Neural cell (in vitro differentiated cells): ENCODE measurements around the gene GRM1. TPM values are rescaled to one million over a fixed set of nuclear protein-coding genes. Genes with fewer than 3 reads are reported as not detected.

ENCODE experiments used
- H2AFZ ChIP-seq: fragments of 200-600, 300-800 bp; sonication (generic), shearing (Covaris generic); 2 replicates; pipeline ENCODE4 v1.6.0; 2014; ENCODE audit warnings: low read depth, mild to moderate bottlenecking, antibody characterized with exemption, low read length, moderate library complexity
- H3F3A ChIP-seq: fragments of 200-600 bp; shearing (Covaris generic); 2 replicates; pipeline ENCODE4 v1.6.1; 2016; ENCODE audit warnings: mild to moderate bottlenecking, moderate library complexity, mixed read lengths, antibody characterized with exemption, low read length; ENCODE audit not compliant: insufficient read depth, poor library complexity, severe bottlenecking
- H3K27ac ChIP-seq: fragments of 200-600, 300-800 bp; sonication (generic), shearing (Covaris generic); 2 replicates; pipeline ENCODE4 v1.5.1; 2014; ENCODE audit warnings: mild to moderate bottlenecking, low read length, moderate library complexity
- H3K27me3 ChIP-seq: fragments of 300-800, 200-600 bp; sonication (generic), shearing (Covaris generic); 2 replicates; pipeline ENCODE4 v1.6.0; 2014; ENCODE audit warnings: mild to moderate bottlenecking, low read depth, low read length, moderate library complexity; ENCODE audit not compliant: insufficient read depth
- H3K36me3 ChIP-seq: fragments of 300-800, 200-600 bp; sonication (generic), shearing (Covaris generic); 2 replicates; pipeline ENCODE4 v1.5.1; 2014; ENCODE audit warnings: mild to moderate bottlenecking, antibody characterized with exemption, low read length, moderate library complexity; ENCODE audit not compliant: insufficient read depth
- H3K4me2 ChIP-seq: fragments of 300-800, 200-600 bp; sonication (generic), shearing (Covaris generic); 2 replicates; pipeline ENCODE4 v1.6.0; 2014; ENCODE audit warnings: mild to moderate bottlenecking, low read length
- H3K4me3 ChIP-seq: fragments of 300-800, 200-600 bp; sonication (generic), shearing (Covaris generic); 2 replicates; pipeline ENCODE4 v1.5.1; 2014; ENCODE audit warnings: mild to moderate bottlenecking, low read length, moderate library complexity
- H3K79me2 ChIP-seq: fragments of 200-600 bp; shearing (Covaris generic); replicated peaks from 2 replicates; pipeline ENCODE4 v1.6.0; 2014; ENCODE audit warnings: mild to moderate bottlenecking, low read length, moderate library complexity; ENCODE audit not compliant: insufficient read depth
- H3K9ac ChIP-seq: fragments of 300-800, 200-600 bp; sonication (generic), shearing (Covaris generic); 2 replicates; pipeline ENCODE4 v1.6.1; 2016; ENCODE audit warnings: mild to moderate bottlenecking, low read length, mixed read lengths
- H3K9me2 ChIP-seq: fragments of 200-600 bp; shearing (Covaris generic); 2 replicates; pipeline ENCODE4 v1.6.1; 2016; ENCODE audit warnings: mild to moderate bottlenecking, low read length, mixed read lengths; ENCODE audit not compliant: insufficient read depth
- H3K9me3 ChIP-seq: fragments of 200-600, 300-800 bp; sonication (generic), shearing (Covaris generic); 2 replicates; pipeline ENCODE4 v1.6.1; 2016; ENCODE audit warnings: mild to moderate bottlenecking, mixed run types, low read length, moderate library complexity, mixed read lengths
- H4K20me1 ChIP-seq: fragments of 200-600 bp; shearing (Covaris generic); 2 replicates; pipeline ENCODE4 v1.6.1; 2016; ENCODE audit warnings: mild to moderate bottlenecking, mixed run types; ENCODE audit not compliant: insufficient read depth
- EP300 ChIP-seq: fragments of 450-650 bp; conservative IDR thresholded peaks from 2 replicates; pipeline ENCODE4 v1.6.1; 2014; ENCODE audit warnings: antibody characterized with exemption, mild to moderate bottlenecking, moderate library complexity; ENCODE audit not compliant: poor library complexity, severe bottlenecking
- EZH2 ChIP-seq: fragments of 200-600, 300-800 bp; shearing (Covaris generic), sonication (generic); IDR thresholded peaks from 2 replicates; pipeline ENCODE4 v1.6.1; 2014; ENCODE audit warnings: antibody characterized with exemption, low read length, borderline replicate concordance, mild to moderate bottlenecking; ENCODE audit not compliant: insufficient read depth, poor library complexity, severe bottlenecking
- MXI1 ChIP-seq: fragments of 450-650 bp; conservative IDR thresholded peaks from 2 replicates; pipeline ENCODE4 v1.6.1; 2014; ENCODE audit warnings: antibody characterized with exemption, mild to moderate bottlenecking; ENCODE audit not compliant: poor library complexity, severe bottlenecking
- POLR2AphosphoS5 ChIP-seq: IDR thresholded peaks from 2 replicates; pipeline ENCODE4 v1.6.1; 2012
- RAD21 ChIP-seq: fragments of 450-650 bp; conservative IDR thresholded peaks from 2 replicates; pipeline ENCODE4 v1.6.1; 2014; ENCODE audit warnings: antibody characterized with exemption, mild to moderate bottlenecking, moderate library complexity
- SMC3 ChIP-seq: fragments of 450-650 bp; conservative IDR thresholded peaks from 2 replicates; pipeline ENCODE4 v1.6.1; 2014; ENCODE audit warnings: antibody characterized with exemption, mild to moderate bottlenecking, moderate library complexity; ENCODE audit not compliant: poor library complexity
- TAF1 ChIP-seq: IDR thresholded peaks from 2 replicates; pipeline ENCODE4 v1.6.1; 2012; ENCODE audit warnings: low read depth
- polyA plus RNA-seq: library from polyadenylated mRNA; depleted of rRNA; stranded (reverse); fragments of >200 nt; gene quantifications from 2 replicates; pipeline ENCODE4 v1.2.3, GENCODE V29; 2014
- TF ChIP-seq, protein P1 (sequence below): fragments of 450-650 bp; IDR thresholded peaks from 2 replicates; pipeline ENCODE4 v1.5.1; 2014; ENCODE audit warnings: antibody characterized with exemption, mild to moderate bottlenecking, moderate library complexity; ENCODE audit not compliant: poor library complexity, severe bottlenecking
- TF ChIP-seq, protein P2 (sequence below): IDR thresholded peaks from 2 replicates; pipeline ENCODE4 v1.6.1; 2012; ENCODE audit warnings: borderline replicate concordance

Gene GRM1
- polyA plus RNA-seq, 1 donor from 2014 or later, result 2.9 TPM

DNA sequence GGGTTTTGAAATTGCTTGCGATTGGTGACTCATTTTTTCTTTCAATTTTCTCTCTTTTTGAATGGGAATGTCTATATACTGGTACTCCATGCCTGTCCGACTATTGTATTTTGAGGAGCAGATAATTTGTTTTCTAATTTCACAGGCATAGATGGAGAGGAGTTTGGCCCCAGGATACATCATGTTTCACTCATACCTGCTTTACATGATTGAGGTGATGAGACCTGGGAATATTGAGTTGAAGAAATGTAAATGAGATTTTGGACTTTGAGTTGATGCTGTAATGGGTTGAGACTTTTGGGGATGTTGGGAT lies 261.7 kb downstream of the GRM1 start:
- Histone ChIP-seq H3K36me3 (no peaks in the 10 kb centered on the region), H4K20me1 (no peaks in the 10 kb centered on the region), H3K27ac (no peak overlapping the region), H3K4me2 (no peak overlapping the region), H3F3A (no peaks in the 10 kb centered on the region), H3K9me2 (no peaks in the 10 kb centered on the region), H3K9me3 (no peaks in the 10 kb centered on the region), H3K9ac (no peak overlapping the region), H3K79me2 (no peaks in the 10 kb centered on the region), H3K27me3 (no peaks in the 10 kb centered on the region), H2AFZ (no peak overlapping the region), H3K4me3 (no peak overlapping the region)
- TF ChIP-seq TAF1, result no peak
- no peak for TF ChIP-seq RAD21
- no peak for TF ChIP-seq EZH2
- no peak for TF ChIP-seq MXI1
- no peak for TF ChIP-seq POLR2AphosphoS5
- no peak for TF ChIP-seq EP300
- TF ChIP-seq, protein P1, sequence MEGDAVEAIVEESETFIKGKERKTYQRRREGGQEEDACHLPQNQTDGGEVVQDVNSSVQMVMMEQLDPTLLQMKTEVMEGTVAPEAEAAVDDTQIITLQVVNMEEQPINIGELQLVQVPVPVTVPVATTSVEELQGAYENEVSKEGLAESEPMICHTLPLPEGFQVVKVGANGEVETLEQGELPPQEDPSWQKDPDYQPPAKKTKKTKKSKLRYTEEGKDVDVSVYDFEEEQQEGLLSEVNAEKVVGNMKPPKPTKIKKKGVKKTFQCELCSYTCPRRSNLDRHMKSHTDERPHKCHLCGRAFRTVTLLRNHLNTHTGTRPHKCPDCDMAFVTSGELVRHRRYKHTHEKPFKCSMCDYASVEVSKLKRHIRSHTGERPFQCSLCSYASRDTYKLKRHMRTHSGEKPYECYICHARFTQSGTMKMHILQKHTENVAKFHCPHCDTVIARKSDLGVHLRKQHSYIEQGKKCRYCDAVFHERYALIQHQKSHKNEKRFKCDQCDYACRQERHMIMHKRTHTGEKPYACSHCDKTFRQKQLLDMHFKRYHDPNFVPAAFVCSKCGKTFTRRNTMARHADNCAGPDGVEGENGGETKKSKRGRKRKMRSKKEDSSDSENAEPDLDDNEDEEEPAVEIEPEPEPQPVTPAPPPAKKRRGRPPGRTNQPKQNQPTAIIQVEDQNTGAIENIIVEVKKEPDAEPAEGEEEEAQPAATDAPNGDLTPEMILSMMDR, result no peak
- TF ChIP-seq, protein P2, sequence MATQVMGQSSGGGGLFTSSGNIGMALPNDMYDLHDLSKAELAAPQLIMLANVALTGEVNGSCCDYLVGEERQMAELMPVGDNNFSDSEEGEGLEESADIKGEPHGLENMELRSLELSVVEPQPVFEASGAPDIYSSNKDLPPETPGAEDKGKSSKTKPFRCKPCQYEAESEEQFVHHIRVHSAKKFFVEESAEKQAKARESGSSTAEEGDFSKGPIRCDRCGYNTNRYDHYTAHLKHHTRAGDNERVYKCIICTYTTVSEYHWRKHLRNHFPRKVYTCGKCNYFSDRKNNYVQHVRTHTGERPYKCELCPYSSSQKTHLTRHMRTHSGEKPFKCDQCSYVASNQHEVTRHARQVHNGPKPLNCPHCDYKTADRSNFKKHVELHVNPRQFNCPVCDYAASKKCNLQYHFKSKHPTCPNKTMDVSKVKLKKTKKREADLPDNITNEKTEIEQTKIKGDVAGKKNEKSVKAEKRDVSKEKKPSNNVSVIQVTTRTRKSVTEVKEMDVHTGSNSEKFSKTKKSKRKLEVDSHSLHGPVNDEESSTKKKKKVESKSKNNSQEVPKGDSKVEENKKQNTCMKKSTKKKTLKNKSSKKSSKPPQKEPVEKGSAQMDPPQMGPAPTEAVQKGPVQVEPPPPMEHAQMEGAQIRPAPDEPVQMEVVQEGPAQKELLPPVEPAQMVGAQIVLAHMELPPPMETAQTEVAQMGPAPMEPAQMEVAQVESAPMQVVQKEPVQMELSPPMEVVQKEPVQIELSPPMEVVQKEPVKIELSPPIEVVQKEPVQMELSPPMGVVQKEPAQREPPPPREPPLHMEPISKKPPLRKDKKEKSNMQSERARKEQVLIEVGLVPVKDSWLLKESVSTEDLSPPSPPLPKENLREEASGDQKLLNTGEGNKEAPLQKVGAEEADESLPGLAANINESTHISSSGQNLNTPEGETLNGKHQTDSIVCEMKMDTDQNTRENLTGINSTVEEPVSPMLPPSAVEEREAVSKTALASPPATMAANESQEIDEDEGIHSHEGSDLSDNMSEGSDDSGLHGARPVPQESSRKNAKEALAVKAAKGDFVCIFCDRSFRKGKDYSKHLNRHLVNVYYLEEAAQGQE, result no peak
- no peak for TF ChIP-seq SMC3

DNA sequence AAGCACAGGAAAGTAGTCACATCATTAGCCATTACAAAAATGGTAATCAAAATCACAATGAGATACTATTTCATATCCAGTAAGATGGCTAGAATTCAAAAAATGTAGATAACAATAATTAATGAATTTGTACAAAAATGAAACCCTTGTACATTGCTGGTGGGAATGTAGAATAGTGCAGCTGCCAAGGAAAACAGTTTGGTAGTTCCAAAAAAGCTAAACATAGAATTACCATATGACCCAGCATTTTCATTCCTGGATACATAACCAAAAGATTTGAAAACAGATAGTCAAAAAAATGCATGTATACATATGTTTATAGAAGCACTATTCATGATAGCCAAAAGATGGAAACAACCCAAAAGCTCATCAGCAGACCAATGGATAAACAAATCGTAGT lies 263.6 kb downstream of the GRM1 start:
- H3K9me3 ChIP-seq, result no peaks in the 10 kb centered on the region
- no peak overlapping the region for H3K4me3 ChIP-seq
- H3F3A ChIP-seq, result no peaks in the 10 kb centered on the region
- H3K9ac ChIP-seq, result no peak overlapping the region
- no peak overlapping the region for H2AFZ ChIP-seq
- TF ChIP-seq POLR2AphosphoS5 (no peak), MXI1 (no peak), SMC3 (no peak), TAF1 (no peak), EZH2 (no peak)
- no peak overlapping the region for H3K4me2 ChIP-seq
- H3K36me3 ChIP-seq, result no peaks in the 10 kb centered on the region
- H3K9me2 ChIP-seq, result no peaks in the 10 kb centered on the region
- no peaks in the 10 kb centered on the region for H4K20me1 ChIP-seq
- no peaks in the 10 kb centered on the region for H3K27me3 ChIP-seq
- no peaks in the 10 kb centered on the region for H3K79me2 ChIP-seq
- H3K27ac ChIP-seq, result no peak overlapping the region
